H7 (cell line): ENCODE results near the gene KCTD16. TPM values are rescaled to one million over a fixed set of nuclear protein-coding genes. Genes with fewer than 3 reads are reported as not detected.

Experiments used
- DNase-seq: peaks from one replicate; pipeline ENCODE4 v3.0.0; 2012
- H3K27me3 ChIP-seq: 2 replicates; pipeline ENCODE4 v1.6.0; 2011; ENCODE audit warnings: mild to moderate bottlenecking, low read length; ENCODE audit not compliant: control insufficient read depth, insufficient read depth
- H3K36me3 ChIP-seq: replicated peaks from 2 replicates; pipeline ENCODE4 v1.5.1; 2011; ENCODE audit warnings: low read length; ENCODE audit not compliant: control insufficient read depth, insufficient read depth
- H3K4me3 ChIP-seq: 2 replicates; pipeline ENCODE4 v1.5.1; 2011; ENCODE audit warnings: low read depth, mild to moderate bottlenecking, control low read depth, low read length, moderate library complexity; ENCODE audit not compliant: insufficient read depth
- total RNA-seq: library from RNA; depleted of rRNA; stranded (reverse); fragments of >200 nt; shearing (Covaris generic); gene quantifications from 2 replicates; pipeline ENCODE4 v1.2.3, GENCODE V29; 2014; rRNA removed

The KCTD16 gene
- total RNA-seq, 1 experiment from 2014 or later = not detected

DNA sequence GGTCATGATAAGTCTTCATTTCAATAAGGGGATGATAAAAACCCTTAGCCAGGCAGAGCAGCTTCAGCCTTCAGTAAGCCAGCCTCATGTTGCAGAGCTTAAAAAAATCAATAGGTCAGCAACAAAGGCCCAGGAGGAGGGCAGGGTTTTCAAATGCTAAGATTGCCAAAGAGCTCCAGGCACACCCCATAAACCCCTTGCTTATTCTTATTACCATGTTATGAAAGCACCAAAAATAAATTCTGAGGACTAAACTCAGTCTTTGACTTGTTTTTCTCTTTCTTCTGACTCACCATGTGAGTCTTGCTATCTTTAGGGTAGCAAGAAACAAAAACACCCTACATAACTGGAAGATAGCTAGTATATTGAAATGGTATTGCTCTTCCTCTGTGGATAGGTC is 317.1 kb downstream of the KCTD16 start:
- H3K4me3 ChIP-seq = no peak overlapping the region
- no peaks in the 10 kb centered on the region for H3K27me3 ChIP-seq
- DNase-seq = peak; percentile 2
- H3K36me3 ChIP-seq = no peaks in the 10 kb centered on the region

GRCh38 chr5:144503123-144503522 is 332.4 kb downstream of the KCTD16 start:
- H3K4me3 ChIP-seq = no peak overlapping the region
- H3K27me3 ChIP-seq = peaks cover 20% of the 10 kb centered on the region; the same call in 1 of the 2 replicates
- no peaks in the 10 kb centered on the region for H3K36me3 ChIP-seq
- DNase-seq = no peak

GRCh38 chr5:144504929-144505577 is 334.4 kb downstream of the KCTD16 start:
- peak; percentile 6 for DNase-seq
- H3K4me3 ChIP-seq = no peak overlapping the region
- H3K27me3 ChIP-seq = peaks cover 21% of the 10 kb centered on the region; the same call in 1 of the 2 replicates
- no peaks in the 10 kb centered on the region for H3K36me3 ChIP-seq

DNA sequence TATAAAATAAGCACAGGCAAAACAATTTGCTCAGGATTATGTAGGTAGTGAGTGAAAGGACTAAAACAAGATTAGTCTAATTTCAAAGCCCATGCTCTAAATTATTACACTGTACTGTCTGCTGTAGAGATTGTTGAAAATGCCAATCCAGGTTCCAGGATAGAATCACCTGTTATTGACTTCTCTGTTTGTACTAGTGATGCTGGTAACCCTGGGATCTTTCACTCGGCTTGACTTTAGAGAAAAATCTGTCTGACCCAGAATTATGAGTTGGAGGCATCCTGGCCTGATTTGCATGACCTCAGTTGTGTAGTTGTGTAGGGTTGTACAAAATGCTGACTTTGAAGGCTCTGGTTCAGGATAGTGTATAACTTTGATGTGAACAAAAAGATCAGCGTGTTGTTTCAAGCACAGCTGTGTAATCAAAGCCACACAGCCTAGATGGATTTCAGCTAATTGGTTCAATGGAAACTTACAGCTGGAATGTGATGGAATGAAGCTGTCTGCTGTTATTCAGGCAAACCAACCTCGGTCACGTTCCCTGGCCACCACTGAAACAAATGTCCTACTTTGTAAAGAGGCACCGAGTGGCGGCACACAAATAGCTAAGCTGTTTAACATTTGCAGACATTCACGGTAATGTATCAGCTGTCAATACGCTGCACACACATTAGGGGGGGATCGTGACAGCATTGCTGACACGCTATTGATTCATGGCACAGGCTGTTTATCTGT is 340.3 kb downstream of the KCTD16 start:
- Histone ChIP-seq H3K27me3 (peaks cover 12% of the 10 kb centered on the region; the same call in 1 of the 2 replicates), H3K36me3 (no peaks in the 10 kb centered on the region), H3K4me3 (no peak overlapping the region)
- no peak for DNase-seq

DNA sequence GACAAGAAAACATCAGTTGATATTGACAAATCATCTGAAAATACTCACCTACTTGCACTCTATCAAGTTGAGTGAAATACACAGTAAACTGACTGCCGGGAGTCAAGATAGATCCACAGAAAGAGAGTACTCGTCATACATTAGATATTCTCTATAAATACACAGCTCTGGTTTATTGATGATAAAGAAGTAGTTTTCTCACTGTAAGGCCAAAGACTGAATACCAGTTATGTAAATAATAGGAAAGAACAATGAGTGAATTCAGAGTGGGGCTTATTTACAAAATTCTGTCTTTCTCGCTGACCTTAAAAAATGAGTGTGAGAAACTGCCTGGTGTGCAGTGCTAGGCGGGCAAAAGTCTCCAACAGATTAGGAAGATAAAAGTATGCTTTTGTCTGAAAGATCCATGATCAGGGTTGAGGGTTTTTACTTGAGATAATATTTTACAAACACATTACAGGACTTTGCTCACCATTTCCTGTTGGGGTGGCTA is 341.0 kb downstream of the KCTD16 start:
- Histone ChIP-seq H3K36me3 (no peaks in the 10 kb centered on the region), H3K27me3 (peaks cover 6% of the 10 kb centered on the region; the same call in 1 of the 2 replicates), H3K4me3 (no peak overlapping the region)
- DNase-seq = no peak

DNA sequence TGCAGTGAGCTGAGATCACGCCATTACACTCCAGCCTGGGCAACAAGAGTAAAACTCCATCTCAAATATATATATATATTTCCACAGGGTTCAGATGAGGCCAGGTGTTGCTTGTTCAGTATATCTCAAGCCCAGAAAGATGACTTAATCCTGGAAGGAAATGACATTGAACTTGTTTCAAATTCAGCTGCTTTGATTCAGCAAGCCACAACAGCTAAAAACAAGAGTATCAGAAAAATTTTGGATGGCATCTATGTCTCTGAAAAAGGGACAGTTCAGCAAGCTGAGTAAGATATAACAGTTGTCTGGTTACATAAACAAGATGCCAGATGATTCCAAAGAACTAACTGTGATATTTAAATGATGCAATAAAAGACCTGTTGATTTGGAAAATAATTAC is 352.0 kb downstream of the KCTD16 start:
- no peaks in the 10 kb centered on the region for H3K27me3 ChIP-seq
- H3K4me3 ChIP-seq = no peak overlapping the region
- no peak for DNase-seq
- H3K36me3 ChIP-seq = no peaks in the 10 kb centered on the region

- Histone ChIP-seq H3K36me3 (no peaks in the 10 kb centered on the region), H3K4me3 (no peak overlapping the region), H3K27me3 (no peaks in the 10 kb centered on the region)
- no peak for DNase-seq
Measured at GRCh38 chr5:144525000-144525399, 354.3 kb downstream of the KCTD16 start.

GRCh38 chr5:144531188-144531587 is 360.5 kb downstream of the KCTD16 start:
- no peaks in the 10 kb centered on the region for H3K27me3 ChIP-seq
- DNase-seq = no peak
- no peaks in the 10 kb centered on the region for H3K36me3 ChIP-seq

More at GRCh38 chr5:144531188-144531587, 360.5 kb downstream of the KCTD16 start:
- H3K4me3 ChIP-seq = no peak overlapping the region

Other genes starting within 250 kb of the KCTD16 start
- gene YIPF5, start 214 bp upstream of the KCTD16 start, total RNA-seq = 28.5 and 33.7 TPM in 2 replicates